OCI-LY1 (cell line): ENCODE data around the gene NCAPD3.

Experiments used
- CTCF ChIP-seq: fragments of 200-600 bp; sonication (generic), shearing (Covaris generic); IDR thresholded peaks from 2 replicates; pipeline ENCODE4 v1.5.1; 2017; ENCODE audit warnings: mild to moderate bottlenecking, antibody characterized with exemption, low read length, moderate library complexity, mixed read lengths
- EZH2 ChIP-seq: fragments of 200-600 bp; sonication (generic), shearing (Covaris generic); IDR thresholded peaks from 2 replicates; pipeline ENCODE4 v1.8.0; 2017; ENCODE audit warnings: borderline replicate concordance, mixed run types, mild to moderate bottlenecking, antibody characterized with exemption, low read length, moderate library complexity, mixed read lengths

- TF ChIP-seq EZH2: no peak
- no peak for TF ChIP-seq CTCF
Observed at GRCh38 chr11:134226806-134227325, 3.1 kb upstream of the NCAPD3 start.
